NCI-H345 (cell line): ENCODE data around the gene COL3A1.

Experiments used
- DNase-seq: peaks from one replicate; lab custom pipeline; 2025; lab: John Stamatoyannopoulos, UW

COL3A1 gene

DNA sequence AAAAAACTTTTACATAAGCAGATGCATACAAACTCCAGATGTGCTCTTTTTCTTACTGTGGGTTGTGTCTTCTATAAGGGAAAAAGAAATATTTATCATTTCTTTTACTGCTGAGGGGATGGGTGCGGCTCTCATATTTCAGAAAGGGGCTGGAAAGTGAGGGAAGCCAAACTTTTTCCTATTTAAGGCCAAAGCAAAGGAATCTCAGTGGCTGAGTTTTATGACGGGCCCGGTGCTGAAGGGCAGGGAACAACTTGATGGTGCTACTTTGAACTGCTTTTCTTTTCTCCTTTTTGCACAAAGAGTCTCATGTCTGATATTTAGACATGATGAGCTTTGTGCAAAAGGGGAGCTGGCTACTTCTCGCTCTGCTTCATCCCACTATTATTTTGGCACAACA, at the start of gene COL3A1:
COL3A1 (plus strand) TSS at position 210 of the 400 bp plus-strand sequence; CDS start at position 327, 117 bp downstream.
- DNase-seq: no peak

DNA sequence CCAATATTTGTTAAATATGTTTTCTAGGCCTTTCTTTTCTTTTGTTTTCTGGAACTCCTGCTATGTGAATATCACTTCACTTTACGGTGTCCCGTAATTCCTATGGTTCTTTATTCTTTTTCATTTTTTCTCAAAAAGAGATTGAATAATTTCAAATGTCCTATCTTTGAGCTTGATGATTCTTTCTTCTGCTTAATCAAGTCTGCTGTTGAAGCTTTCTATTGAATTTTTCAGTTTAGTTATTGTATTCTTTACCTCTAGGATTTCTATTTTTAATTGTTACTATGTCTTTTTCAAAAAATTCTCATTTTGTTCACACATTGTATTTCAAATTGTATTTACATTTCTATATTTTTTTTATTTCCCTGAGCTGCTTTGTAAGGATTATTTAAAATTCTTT, 45.5 kb upstream of the COL3A1 start:
- no peak for DNase-seq

DNA sequence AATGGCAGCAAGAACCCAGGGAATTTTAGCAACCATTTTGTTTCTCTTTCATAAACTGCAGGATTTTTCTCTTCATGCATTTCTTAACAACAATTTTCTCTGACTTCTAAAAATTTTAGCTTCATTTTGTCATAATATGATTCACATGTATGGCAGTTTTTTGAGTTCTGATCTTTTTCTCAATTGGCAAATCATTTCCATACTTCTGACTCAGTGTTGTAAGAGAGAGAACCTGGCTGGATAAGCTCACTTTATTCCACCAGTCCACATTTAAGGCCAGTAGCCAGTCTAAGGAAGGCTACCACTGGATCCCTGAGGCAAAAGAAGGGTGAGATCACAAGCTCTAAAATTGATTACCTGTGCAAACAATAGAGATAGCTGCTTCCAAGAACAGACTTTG, 42.8 kb upstream of the COL3A1 start:
- no peak for DNase-seq

DNA sequence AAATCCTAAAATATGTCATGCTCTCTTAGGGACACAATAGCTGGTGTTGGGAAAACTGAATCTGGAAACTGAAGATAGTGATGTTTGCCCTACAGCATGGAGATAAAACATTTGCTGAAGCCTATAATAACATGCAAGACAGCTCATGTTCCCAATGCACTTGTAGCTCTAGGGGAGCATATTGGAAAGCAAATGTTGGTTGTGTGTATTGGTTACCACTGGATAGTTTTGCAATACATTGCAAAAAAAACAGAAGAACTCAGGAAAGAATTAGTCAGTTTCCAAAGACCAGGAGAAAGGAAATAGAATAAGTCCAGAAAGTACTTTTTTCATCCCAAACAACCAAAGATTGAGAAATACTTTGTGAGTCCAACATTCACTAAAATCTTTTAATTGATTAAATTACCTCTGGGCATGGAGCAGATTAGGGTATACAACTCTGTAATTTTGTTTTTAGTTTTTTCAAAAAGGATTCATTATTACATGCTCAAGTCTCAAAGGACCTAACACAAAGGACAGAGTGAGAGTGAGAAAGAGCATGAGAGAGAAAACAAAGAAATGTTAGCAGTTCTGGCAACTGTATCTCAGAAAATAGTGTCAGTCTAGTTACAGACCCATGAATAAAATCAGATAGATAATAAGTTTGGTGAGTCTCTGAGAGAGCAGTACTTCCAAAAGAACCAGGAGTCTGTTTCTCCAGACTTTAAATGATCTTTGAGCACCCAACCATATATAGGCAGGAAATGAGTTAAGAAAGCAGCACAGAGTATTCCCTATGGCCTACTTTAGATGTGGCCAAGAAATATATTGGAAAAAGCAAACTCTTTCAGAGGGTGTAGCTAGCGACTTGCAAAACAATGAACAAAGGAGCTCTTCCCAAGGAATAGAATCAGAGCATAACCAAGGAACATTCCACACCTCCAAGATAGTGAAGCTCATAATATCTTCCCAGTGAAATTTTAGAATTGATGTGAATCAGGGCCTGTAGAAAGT, 36.6 kb upstream of the COL3A1 start:
- DNase-seq: no peak

DNA sequence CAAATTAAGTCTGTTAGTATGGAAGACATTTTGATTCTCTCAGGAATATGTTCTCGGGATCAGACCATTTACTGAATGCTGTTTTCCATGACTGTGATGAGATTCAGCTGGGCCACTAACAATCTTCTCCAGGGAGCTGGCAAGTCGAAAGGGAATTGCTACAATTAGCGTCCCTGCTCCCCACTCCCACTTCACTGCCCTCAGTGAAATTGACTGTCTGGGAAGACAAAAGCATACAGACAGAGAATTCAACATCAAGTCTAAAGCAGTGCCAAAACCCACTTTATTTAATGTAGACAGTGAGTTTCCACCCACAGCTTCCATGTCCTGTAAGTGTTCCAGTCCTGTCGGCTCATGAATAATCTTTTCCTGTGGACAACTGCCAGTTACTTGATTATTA, 34.0 kb upstream of the COL3A1 start:
- no peak for DNase-seq

DNA sequence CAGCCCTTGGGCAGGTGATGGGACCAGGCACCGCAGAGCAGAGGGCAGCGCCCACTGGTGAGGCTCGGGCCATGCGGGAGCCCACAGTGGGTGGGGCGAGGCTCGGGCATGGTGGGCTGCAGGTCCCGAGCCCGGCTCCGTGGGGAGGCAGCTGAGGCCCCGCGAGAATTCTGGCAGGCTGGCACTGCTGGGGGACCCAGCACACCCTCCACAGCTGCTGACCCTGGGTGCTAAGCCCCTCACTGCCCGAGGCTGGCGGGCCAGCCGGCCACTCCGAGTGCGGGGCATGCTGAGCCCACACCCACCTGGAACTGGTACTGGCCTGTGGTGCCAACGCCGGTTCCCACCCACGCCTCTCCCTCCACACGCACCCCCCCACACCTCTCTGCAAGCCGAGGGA, 29.7 kb upstream of the COL3A1 start:
- no peak for DNase-seq

DNA sequence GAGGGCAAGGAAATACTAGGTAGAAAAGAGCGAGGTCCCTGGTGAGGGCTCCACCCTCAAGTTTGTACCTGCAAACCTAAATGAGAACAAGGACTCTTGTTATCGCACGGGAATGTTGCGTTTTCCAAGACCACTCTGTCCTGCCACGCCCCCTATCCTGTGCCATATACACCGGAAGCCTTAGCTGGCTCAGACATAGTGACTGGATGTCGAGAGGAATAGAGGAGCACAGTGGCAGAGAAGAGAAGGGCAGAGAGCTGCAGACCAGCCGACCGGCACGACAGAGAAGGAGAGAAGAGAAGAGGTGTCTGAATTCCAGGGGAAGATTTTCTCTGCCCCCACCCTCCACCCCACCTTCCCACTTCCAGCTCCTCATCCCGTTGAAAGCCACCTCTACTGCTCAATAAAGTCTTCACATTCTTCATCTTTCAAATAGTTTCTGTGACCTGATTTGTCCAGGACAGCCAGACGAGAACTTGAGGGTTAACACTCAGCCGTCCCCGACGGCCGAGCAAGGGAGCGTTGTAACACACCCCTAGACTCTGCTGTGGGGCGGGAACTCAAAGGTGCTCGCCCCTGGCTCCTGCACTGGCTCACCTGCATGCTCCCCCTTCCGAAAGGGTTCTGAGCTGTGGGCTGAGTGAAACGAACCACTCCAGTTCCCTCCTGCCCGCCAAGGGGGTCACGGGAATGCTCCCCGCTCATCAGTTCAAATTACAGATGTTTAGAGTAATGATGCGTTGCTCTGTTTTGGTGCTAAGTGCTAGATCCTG, 24.9 kb upstream of the COL3A1 start:
- no peak for DNase-seq

DNA sequence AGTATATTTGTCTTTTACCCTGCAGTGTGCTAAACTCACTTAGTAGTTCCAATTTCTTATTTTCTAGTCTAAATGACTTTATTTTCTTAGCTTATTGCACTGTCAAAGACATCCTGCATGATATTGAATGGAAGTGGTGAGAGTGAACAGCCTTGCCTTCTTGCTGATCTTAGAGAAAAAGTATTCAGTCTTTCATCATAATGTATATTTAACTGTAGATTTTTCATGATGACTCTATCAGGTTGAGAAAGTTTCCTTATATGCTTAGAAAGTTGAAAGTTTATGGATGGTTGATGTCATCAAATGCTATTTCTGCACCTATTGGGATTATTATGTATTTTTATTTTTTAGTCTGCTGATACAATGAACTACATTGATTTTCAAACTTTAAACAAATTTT, 21.3 kb upstream of the COL3A1 start:
- no peak for DNase-seq

DNA sequence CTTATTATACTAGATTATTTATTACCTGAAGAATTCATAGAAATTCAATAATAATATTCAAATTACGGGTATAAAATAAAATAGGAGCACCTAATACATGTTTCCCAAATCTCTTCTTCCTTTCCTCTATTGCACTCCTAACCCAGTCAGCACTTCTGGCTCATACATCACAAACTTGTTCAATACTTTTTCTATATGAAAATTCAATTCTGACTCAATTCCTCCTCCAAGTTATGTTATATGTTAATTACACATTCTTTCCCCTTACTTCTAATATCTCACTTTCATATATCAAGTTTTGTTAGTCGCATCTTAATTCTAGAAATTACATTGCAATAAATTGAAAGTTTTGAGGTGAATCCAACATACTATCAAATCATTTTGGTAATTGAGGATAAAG, 17.9 kb upstream of the COL3A1 start:
- no peak for DNase-seq

DNA sequence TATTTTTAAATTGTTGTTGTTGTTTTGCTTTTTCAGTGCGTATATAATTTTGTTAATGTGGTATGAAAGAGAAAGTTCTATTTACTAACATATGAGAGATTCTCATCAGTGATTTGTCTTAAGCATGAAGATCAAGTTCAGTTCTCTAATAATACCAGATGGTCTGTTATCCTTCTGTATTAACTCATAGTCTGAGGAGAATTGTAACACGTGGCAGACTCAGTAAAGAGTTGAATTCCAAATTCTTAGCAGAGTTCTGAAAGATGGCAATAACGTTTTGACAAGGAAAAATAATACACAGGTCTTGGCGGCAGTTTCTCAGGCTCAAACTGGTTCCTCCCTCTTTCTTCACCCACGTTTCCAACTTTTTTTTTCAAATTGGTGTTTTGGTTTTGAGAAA, 17.2 kb upstream of the COL3A1 start:
- no peak for DNase-seq

DNA sequence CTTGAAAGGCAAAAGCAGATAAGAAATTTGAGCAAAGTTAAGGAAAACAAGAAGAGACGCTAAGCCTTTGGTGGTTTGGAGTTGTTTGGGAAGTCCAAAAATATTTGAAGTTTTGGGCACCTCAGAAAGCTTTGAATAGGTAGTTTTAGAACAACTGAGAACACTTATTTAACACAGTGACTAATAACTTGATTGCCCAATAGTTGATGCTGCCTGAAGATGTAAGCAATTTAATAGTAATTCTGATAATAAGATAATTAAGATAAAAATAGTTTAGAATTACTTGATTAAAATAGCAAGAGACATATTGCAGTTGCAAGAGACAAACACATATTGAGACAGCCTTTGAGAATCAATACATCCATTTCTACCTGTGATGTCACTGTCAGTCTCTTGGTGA, 16.5 kb upstream of the COL3A1 start:
- DNase-seq: no peak

DNA sequence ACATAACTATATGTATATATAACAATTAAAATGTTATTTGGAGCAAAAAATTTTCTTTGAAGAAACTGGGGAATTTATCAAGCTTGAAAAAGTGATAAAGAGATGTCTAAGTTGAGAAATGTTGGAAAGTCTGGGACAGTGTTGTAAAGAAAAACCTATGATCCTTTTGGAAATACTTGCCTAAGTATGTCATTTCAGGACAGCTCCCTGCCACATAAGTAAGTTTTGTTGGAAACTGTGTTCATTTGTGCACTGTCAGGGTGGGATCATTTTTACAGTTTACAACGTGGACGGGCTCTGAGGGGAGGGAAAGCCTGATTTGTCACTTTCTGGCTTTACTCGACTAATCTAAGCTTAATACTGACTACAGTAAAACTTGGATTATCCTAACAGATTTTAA, 10.4 kb upstream of the COL3A1 start:
- no peak for DNase-seq

DNA sequence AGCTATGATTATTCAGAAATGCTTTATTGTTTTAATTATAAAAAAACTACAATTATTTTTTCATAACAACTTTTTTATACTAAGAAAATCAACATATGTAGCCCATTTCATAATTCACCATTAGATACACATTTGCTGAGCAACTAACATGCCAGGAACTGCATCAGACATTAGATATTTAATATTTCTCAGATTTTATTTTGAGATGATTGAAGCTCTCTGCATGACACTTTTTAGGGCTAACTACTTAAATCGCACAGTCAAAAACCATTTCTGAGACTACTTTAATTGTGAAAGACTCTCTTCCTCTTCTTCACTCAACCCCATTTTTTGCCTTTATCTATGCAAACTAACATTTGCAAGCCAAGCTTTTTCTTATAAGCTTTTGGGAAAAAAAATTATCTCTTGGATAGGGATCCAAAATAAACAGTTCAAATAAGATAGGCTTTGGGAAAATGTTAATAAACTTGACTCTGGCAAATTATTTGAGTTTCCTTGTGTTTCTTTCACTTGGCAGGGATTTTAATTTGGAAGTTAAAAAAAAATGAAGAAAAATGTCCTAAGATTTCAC, 9.1 kb upstream of the COL3A1 start:
- DNase-seq: no peak

DNA sequence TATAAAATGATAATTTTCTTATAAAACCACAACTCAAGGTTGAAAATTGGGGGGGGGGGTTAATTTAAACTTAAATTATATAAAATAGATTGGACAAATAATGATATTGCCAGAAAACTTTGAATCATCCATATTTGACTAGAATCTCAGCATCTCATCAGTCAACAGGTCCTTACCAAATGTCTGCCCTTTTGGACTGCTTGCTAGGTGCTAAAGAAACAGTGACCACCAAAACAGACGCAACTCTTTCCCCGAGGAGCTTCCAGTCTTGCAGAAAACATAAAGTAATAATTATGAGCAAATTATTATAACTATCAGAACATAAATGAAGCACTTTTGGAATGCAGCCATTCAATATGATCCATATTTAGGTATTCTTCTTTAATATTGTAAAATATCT, 8.6 kb upstream of the COL3A1 start:
- DNase-seq: no peak

DNA sequence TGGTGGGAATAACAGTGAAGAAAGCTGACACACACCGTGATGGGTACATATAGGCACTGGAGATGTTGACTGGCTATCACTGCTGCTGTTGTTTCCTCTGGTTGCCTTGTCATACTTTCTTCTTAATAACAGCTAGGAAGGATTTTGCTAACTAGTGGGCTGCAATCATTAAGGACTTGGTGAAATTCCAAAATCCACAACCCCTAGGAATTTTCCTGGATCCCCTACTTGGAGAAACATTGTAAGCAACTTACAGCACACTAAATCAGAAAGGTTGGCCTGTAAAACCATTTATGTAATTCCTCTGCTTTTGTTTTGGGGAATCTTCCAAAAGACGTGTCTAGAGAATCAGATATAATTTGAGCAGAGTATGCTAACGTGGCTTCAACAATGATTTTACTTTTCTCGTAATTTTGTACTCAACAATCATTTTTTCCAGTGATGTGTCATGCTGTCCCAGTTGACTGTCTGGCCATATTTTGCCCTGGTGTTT, 8.0 kb upstream of the COL3A1 start:
- DNase-seq: no peak

DNA sequence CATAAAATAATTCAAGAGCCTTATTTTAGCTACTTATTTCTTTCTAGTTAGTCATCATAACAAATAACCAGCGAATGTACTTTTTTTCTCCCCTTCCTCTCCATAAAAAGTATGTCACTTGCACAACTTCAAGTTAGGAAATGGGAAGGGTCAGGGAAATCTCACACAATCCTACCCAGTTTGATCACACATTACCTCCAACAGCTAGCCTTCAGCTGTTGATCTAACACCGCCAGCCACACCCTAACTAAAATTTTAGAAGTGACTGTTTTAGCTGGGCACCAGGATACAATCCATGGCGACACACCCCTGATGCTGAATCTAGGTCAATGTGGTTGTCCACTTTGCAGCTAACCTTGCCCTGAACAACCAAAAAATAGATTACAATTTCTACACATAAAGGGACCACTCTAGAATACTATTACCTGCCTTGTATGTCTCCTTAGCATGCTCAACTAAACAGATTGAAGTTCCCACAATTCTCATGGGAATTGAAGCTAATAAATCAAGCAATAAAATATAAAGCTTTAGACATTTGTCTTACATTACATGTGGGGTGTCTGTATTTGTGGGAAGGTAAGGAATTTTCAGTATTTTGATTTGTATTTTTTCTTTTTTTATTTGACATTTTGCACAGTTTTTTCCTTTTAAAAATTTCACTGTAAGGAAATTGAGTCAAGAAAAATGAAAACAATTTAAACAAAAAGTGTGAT, 7.3 kb upstream of the COL3A1 start:
- DNase-seq: no peak

DNA sequence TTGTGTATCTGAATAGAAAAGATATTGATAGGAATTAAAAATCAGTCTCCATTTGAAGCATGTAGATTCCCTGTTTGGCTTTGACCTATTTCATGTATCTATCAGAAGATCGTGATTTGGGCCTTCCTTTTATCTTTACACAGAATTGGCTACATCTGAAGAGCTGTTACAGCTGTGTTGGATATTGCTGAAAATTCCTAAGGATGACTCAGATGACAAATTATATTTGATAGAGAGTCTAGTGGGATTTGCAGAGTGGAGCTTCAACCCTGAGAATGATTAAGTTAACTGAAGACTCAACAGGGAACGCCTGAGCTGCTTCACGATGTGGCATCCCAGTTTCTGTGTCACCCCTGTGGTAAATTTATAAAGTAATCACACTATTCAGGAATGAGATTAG, 4.9 kb upstream of the COL3A1 start:
- DNase-seq: no peak

DNA sequence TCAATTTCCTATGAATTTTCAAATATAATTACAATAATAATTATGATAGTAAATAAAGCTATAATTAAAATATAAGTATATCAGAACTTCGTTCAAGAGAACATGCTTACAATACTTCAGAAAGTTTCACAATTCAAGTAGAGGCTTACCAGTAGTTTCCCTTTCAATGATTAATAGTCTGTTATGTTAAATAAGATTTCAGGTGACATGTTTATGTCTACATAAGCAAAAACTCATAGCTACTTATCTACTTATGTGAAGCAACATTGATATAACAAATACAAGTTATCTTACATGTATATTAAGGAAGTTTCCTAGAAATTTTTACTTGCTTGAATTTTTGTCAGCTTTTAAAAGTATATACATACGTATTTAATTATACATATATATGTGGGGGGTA, 4.5 kb upstream of the COL3A1 start:
- DNase-seq: no peak

DNA sequence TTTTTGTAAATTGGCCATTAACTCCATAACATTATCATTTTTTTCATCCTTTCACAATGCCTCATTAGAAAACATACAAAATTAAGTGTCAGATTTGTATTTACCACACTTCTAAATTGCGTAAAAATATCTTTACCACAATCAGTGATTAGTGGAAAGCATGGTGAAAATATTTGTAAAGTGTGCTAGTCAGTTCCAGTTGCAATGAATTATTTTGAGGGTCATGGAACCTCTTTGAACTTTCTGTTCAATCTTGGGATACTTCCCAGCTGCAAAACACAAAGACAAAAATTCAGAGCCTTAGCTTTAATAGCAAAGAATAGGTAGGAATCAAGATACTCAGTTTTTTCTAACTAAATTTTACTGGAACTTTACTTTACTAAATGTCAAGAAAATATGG, 4.0 kb upstream of the COL3A1 start:
- no peak for DNase-seq

DNA sequence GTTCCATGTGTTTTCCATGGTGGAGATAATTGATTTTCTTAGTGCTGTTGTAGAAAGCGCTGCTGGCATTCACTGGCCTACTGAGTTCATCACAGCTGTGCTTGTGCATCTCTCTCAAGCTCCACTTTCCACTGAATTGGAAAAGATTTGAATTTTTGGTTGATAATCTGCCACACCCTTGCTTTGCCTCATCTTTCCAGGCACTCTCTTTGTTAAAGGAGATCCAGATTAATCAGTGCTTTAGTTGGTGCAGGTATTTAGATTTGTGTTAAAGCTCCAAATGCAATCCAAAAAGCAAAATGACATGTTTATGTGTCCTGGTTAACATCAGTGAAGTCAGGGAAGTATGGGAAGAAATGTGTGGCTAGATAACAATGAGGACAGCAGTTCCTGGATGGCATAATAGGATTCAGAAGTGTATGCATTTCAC, 2.7 kb upstream of the COL3A1 start:
- DNase-seq: no peak

DNA sequence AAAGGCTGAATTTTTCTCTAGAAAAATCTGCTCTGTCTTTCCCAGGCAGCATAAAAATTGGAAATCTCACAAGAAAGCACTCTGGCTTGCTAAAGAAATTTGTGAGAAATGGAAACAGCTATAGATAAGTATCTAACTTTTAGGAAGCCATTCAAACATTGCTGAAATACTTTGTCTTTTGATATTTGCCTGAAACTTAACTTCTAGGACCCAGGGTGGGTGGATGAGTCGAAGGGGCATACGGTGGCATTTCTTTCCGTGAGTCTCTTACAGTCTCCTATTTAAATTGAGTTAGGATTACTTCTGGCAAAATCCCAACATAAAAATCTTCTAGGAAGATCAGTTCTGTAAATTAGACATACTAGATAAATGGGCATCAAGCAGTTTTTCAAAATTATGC, 532 bp upstream of the COL3A1 start:
- no peak for DNase-seq

DNA sequence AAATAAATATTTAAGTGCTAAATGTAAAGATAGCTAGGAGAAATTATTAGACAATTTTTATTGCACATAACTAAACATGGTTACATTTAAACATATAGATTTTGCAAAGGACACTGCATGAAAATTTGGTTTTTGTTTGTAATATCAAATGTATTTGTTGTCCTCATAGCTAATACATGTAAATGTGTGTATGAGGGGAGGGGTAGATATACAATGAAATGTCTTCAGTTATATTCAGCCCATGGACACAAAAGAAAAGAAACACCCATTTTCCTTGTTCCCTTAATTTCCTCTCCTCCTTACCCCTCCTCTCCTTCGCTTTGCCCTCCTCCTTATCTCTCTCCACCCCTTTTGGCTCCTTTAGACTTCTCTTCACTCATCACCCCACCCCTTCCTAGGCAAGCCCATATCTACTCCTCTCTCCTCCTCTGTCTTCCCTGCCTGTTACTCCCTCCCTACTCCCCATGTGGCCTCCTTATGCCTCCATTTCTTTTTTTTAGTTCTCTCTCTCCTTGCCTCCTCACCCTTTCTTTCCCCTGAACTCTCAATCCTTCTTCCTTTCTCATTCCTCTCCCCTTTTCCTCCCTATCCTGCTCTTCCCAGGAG, 1.4 kb downstream of the COL3A1 start:
- DNase-seq: no peak
